HG02852 (cell line): ENCODE data around the gene SGMS1.
"Not testable (repeated sequence)": the region's sequence is repeated elsewhere in the genome, so short reads cannot be mapped to it uniquely, and the experiment has no call there.

Experiments used
- ATAC-seq: cut with Tn5 transposase; IDR thresholded peaks from one replicate; pipeline ENCODE4 v1.9.1; 2021; ENCODE audit warnings: mild to moderate bottlenecking, moderate library complexity; ENCODE audit not compliant: unreplicated experiment

SGMS1 gene

DNA sequence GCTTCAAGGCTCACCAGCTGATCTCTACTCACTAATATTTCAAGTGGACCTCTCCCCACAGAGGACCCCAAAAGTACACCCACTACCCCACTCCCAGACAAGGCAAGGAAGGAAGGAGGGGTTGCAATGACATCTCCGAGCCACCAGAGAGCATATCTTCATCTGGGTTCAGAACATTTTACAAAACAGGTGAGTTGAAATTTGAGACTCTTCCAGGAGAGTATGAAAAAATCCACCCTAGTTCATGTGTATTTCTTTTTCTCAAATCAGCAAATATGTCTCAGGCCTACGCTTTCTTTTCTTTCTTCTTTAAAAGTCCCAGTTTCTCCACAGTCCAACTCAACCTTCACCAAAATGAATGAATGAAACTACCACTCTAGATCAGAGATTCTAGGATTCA lies 61.9 kb downstream of the SGMS1 start:
- ATAC-seq: no peak

DNA sequence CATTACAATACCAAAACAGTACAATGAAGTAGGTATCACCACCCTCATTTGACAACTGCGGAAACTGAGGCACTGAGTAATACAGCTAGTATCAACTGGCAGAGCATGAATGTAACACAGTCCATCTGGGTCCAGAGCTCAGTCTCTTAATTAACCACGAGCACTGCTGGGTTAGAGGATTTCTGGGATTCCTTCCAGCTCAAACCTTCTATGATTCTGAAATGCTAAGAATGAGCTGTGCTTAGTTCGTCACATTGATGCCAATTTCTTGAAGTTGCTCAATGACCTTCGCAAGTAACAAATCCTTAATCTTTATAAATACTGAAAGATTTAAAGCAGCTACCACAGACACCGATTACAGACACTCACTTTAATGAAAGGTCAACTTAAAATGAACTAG lies 62.5 kb downstream of the SGMS1 start:
- no peak for ATAC-seq

DNA sequence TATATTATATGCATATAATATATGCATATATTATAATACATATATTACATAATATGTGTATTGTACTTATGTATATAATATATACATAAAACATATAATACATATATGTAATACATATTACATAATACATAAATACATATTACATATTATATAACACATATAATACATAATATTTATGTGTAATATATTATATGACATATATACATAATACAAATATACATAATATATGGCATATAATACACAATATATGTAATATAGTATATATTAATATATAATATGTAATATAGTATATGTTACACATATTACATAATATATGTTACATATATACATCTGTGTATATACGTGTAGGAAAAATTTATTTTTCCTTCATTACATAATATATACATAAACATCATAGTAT lies 63.4 kb downstream of the SGMS1 start:
- no peak for ATAC-seq

DNA sequence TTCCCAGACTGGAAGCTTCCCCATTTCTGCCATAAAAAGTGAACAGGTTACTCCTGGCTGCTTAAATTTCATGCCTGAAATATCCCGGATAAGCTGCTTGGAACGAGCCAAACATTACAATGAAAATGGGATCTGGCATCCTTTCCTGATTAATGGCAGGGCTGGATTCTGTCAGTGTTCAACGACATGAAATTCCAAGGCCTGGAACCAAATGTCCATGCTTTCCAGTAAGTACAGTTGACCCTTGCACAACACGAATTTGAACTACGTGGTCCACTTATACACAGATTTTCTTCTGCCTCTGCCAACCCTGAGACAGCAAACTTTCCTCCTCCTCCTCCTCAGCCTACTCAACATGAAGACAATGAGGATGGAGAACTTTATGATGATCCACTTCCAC lies 65.4 kb downstream of the SGMS1 start:
- no peak for ATAC-seq

DNA sequence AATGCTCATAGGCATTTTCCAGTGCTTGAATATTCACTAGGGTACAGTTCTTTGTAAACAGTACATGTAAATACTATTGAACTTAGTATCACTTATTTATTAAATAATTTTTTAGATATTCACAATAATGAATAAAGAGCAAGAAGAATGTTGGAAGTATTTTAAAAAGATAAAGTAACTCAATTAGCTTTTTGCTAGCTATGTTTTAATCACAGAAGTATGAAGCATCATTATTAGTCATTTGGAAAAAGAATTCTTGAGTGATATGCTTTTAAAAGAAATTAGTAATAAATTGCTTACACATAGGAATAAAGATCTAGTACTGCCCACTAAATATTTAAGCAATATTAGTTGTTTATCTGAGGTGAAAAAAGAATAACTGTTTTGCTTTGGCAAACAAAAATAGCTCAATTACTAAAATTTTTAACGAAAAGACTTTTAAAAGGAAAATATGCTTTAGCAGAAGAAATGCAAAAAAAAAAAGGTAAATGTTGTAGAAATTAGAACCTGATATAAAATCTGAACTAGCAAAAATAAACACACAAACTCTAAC lies 66.5 kb downstream of the SGMS1 start:
- no peak for ATAC-seq

DNA sequence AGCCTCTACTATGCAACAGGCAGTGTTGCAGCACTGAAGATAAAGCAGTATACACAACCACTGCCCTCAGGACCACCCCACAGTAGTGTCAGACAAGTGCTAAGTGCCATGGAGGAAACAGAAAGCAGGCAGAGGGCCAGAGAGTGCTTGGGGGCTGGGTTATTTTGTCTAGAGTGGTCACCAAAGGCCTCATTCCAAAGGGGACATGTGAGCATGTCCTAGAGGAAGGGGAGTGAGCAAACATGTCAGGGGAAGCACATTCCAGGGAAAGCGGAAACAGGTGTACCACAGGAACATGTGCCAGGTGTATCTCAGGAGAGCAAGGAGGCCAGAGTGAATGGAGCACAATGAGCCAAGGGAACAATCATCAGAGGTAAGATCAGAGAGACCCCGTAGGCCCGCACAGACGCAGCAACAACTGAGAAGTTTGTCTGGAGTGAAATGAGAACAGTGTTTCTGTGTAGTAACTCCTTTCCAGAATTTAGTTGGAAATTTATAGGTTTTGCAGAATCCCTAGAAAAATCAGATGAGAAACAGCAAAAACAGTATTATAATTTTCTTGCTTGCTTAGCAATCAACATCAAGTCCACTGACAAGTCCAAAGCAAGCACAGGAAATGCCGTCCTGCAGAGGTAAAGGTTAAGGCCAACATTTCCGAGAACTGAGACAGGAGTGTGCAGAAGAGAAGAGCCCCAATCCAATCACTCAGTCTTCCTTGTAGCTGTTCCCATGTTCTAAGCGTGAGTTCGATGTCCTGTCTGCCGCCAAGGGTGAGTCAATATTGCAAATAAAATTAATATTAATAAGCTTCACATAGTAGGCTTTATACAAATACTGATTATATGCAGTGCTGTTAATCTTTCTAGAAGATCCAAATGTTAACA lies 67.3 kb downstream of the SGMS1 start:
- no peak for ATAC-seq

DNA sequence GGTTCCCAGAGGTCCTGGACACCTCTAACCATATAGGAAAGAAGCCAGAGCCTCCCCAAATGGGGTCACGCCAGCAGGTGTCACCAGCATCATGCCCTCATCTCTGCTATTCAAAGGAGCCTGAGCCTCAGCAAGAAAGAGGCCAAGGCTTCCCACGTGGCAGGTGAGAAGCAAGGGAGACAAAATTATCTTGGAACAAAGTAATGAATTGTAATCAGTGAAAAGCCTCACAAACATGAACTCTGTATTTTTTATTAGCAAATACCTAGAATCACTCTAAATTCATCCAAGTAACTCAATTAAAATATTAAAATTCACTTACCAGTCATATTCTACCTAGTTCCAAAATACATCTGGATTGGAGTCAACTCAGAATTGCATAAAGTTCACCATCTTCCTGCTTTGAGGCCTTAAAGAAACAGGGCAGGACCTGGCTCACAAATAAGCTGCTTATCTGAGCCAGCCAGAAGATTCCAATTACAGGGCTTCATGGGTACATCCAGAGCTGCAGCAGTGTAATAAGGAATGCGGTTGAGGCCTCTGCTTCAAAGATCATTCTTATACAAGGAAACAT lies 68.7 kb downstream of the SGMS1 start:
- ATAC-seq: no peak

DNA sequence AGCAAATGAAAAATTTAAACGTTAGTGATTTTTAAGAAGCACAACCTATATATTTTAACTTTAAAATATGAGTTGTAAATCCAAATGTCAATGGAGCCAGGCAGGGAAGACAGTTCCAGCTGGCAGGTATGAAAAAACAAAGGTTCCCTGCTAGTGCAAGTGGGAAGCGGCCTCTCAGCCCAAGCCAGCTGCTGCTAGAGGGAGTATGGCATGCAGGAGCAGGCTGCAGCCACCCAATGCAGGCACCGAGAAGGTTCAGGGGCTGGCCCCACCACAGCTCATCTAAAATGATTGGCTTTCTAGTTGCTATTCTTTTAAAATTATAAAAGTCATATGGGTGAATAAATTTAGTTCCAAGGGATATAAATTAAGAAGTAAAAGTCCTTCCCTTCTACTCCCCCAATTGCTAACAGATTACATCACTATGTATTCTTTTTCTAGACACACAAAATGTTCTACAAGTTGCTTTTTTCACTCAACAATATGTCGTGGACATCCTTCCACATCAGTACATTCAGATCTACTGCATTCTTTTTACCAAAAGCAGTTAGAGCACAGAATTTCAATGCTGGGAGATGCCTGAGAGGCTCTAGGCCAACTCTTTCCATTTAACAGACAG lies 69.3 kb downstream of the SGMS1 start:
- ATAC-seq: no peak

DNA sequence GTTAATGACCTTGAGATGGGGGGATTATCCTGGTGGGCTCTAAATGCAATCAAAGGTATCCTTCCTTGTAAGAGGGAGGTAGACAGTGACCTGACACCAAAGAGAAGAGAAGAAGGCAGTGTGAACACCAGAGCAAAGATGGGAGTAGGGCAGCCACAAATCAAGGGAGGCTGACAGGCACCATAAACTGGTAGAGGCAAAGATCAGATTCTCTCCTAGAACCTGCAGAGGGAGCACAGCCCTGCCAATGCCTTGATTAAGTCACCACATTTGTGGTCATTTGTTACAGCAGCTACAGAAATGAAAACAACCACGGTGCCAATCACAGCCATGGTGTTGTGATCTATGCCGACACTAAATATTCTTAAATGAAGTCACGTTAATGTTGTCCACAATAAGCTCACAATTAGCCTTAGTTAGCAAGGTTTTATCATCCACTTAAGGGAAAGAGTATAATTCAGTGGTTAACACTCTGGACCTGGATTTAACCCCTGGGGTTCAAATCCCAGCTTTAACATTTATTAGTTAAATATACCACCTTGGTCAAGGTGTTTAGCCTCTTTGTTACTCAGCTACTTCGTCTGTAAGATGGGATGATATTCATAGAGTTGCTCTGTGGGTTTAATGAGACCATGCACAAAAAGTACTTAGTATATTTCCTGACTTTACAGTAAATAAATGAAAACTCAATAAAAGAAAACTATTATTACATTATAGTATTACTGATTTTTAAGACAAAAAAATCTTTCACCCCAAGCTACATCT lies 70.8 kb downstream of the SGMS1 start:
- ATAC-seq: no peak

DNA sequence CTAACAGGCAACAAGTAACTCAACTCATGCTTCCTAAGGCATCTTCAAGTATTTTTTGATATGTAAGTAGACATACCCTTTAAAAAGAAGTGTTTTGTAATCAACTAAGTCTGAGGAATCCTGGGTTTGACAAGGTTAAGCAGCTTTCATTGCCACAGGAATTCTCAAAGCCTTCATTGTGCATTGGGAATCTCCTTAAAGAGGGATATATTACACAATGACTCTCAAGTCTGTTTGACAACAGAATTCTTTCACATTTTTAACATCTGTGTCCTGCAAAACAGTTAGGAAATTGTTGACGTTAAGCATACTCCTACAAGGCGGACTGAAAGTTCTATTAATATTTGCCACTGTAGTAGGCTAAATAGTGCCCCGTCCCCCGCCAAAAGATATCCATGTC lies 71.4 kb downstream of the SGMS1 start:
- ATAC-seq: no peak

DNA sequence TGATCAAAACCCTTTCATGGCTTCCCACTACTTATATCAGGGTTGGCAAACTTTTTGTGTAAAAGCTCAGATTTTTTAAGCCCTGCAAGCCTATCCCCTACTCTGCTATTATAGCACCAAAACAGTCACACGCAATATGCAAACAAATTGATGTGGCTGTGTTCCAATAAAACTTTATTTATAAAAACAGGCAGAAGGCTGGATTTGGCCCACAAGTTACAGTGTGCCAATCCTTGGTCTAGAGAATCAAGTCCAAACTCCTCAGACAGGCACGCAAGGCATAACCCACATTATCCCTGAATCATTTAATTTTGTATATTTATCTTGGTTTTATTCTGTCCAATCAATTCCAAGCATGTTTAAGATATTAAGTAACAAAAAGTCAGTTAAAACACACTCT lies 71.9 kb downstream of the SGMS1 start:
- ATAC-seq: no peak

DNA sequence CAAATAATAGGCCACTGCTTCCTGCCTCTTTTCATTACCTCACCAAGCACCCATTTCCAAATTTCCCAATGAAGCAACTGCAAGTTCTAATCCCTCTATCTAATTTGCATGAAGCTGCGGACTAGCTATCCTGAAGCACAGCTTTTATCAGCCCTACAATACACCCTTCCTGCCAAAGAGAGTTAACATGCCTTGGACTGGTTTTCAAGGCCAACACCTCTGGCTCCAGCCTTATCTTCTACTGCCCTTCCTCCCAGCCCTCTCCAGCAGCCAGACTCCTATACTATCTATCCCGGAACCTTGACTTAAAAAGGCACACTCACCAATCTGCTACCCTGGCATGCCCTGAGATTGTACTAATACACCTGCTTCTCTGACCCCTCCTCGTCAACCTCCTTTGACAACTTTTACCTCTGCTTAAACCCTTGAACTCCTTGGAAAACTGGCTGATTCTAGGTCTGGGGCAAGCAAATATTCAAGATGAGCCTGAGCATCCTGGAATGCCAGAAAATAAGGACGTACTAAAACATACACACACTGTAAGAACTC lies 73.4 kb downstream of the SGMS1 start:
- no peak for ATAC-seq

DNA sequence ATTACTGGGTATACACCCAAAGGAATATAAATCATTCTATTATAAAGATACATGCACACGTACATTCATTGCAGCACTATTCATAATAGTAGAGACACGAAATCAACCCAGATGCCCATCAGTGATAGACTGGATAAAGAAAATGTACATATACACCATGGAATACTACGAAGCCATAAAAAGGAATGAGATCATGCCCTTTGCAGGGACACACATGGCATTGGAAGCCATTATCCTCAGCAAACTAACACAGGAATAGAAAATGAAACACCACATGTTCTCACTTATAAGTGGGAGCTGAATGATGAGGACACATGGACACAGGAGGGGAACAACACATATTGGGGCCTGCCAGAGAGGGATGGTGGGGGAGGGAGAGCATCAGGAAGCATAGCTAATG lies 74.6 kb downstream of the SGMS1 start:
- not testable (repeated sequence) for ATAC-seq

DNA sequence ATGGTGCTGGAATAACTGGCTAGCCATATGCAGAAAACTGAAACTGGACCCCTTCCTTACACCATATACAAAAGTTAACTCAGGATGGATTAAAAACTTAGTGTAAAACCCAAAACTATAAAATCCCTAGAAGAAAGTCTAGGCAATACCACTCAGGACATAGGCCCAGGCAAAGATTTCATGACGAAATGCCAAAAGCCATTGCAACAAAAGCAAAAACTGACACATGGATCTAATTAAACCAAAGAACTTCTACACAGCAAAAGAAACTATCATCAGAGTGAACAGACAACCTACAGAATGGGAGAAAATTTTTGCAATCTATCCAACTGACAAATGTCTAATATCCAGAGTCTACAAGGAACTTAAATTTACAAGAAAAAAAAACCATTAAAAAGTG lies 75.3 kb downstream of the SGMS1 start:
- ATAC-seq: not testable (repeated sequence)

DNA sequence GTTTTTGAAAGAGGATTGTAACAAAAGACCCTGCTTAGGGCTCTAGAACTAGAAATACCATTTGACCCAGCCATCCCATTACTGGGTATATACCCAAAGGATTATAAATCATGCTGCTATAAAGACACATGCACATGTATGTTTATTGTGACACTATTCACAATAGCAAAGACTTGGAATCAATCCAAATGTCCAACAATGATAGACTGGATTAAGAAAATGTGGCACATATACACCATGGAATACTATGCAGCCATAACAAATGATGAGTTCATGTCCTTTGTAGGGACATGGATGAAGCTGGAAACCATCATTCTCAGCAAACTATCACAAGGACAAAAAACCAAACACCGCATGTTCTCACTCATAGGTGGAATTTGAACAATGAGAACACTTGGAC lies 77.5 kb downstream of the SGMS1 start:
- ATAC-seq: not testable (repeated sequence)

DNA sequence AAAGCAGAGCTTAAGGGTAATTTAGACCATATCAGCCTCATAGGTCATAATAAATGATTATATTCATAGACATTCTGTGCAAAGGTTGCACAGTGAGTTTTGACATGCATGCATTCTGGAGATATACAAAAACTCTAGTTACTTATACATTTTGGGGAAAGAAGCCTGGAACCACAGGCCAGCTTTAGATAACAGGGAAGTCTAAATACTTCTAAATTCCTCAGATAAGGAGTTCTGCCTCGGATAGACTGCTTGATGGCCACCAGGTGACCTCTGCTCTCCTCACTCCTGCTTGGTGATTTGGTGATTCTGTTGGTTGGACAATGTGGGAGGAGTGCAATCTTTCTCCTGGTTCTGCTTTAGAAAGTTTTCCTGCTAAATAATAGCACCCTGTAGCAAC lies 77.9 kb downstream of the SGMS1 start:
- no peak for ATAC-seq

DNA sequence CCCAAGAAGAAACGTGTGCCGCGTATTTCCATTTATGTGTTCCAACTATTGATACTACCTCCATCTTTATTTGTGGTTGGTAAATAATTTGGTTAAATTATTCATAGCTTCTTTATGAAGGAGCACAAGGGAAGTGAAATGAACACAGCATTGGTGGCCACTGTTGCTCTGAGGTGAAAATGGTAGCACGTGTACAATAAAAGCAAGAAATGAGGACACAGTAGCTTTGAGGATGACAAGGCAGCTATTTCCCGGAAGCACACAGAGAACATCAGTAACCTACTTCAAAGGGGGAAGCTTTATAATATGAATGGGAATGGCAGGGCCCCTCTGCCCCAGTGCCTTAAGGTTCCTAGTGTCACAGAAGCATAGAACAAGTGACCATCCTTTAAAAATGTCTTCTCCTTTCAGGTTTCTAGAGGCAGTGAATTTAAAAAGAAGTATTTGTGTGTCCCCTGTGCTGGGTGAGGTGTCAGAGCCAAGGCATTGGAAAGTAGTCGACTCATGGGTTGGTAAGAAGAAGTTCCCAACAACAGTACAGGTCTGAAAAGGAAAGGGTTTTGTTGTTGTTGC lies 78.8 kb downstream of the SGMS1 start:
- no peak for ATAC-seq

DNA sequence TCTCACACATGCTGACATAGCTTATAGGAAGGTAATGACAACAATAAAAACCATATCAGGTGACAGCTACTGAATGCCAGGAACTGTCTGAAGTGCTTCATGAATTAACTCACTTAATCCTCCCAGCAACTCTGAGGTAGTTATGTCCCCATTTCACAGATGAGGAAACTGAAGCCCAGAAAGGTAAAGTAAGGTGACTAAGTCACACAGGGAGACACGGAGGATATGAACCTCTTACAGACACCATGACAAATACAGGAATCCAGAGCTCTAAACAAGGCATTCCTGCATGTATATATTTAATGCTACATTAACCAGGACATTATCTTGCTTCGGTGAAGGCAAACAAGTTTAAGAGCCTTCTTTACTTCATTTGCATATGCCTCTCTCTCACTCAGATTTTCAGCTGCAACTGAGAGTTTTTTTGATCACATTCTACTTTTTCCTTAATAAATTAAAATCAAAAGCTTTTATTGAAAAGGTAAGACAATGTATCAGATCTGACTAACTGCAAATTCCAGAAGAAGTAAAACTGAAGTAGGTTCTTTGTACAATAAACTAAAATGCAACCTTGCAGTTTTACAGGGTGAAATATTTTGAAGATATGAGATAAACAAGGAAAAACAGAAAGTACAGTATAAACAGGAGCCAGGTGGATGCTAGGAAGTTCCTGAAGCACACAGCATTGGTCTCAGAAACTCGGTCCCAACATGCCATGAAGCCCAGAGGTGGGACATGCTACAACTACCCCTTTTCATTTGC lies 79.5 kb downstream of the SGMS1 start:
- ATAC-seq: no peak

DNA sequence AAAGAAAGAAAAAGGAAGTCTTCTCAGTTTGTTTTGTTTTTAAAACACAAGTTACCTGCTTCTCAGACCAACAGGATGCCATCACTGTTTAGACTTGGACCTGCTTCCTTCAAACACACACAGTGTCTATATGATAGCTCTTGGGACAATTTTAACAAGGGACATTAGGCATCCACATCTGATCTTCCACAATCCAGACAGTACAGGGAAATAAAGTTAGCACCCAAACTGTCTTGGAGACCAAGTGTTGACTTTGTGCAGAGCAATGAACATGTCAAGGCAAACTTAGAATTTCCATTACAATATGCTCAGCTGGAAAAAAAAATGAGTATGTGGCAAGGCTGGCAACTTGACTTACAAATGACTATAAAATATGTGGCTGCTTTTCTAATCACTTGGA lies 80.9 kb downstream of the SGMS1 start:
- ATAC-seq: no peak

DNA sequence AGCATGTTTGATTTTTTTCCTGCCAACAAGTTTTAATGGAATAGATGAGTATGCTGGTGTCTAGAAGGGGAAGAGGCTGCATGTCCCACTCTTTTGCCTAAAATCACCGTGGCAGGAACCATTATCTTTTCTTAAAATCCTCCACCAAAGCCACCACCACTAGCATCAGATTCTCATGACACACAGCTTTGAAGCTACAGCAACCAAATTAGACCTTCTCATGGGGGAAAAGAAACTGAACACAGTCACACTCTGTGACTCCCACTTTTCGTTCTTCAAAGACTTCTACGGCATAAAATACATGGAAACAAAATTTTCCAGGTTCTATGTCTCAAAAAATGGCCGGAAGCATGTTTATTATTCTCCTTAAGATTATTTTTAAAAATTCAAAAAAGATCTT lies 81.8 kb downstream of the SGMS1 start:
- ATAC-seq: no peak
